Right ventricle myocardium inferior (tissue), 1 donor: ENCODE measurements around the gene CSN3. TPM values are rescaled to one million over a fixed set of nuclear protein-coding genes. Genes with fewer than 3 reads are reported as not detected.
"Not testable (repeated sequence)": the region's sequence is repeated elsewhere in the genome, so short reads cannot be mapped to it uniquely, and the experiment has no call there.

Experiments used
- ATAC-seq: fragments of 200-7000 bp; cut with Tn5 transposase; one replicate; pipeline ENCODE4 v1.9.1; 2020; ENCODE audit warnings: mild to moderate bottlenecking, moderate library complexity
- DNase-seq: peaks from one replicate; pipeline ENCODE4 v3.0.0; 2021; ENCODE audit errors: missing footprints
- intact Hi-C: fragments of 100-400 bp; cut with DNase I; formaldehyde crosslinking; loops from one replicate; pipeline ENCODE4 v1.11.0; 2022
- long read RNA-seq: library from polyadenylated mRNA; unstranded; transcript quantifications from one replicate; pipeline ENCODE4 v2.0.0, GENCODE V29; 2021
- total RNA-seq: library from RNA; stranded (reverse); fragmentation: NEBNext Ultra II Directional; extraction: Animal tissue kit (Norgen Biotek cat#: 25700); gene quantifications from one replicate; pipeline ENCODE4 v1.2.1, GENCODE V29; 2021
- donor health status: DM: no; HTN: yes; CAD: no; lungs with severe emphysema.

Gene CSN3
- not detected for total RNA-seq
- long read RNA-seq = 0 reads

GRCh38 chr4:70242297-70242696, at the start of gene CSN3:
Gene CSN3, plus strand, starts transcription at chr4:70242597. Its CDS starts 2,223 bp downstream, at chr4:70244820.
- ATAC-seq, intact Hi-C loops, DNase-seq: not testable (repeated sequence)

GRCh38 chr4:70192895-70193294, 49.5 kb upstream of the CSN3 start:
- ATAC-seq (no peak), DNase-seq (no peak)
- intact Hi-C loops = no loop called here

- DNase-seq = no peak
- intact Hi-C loops = no loop called here
- ATAC-seq = no peak
These were observed 47.0 kb upstream of the CSN3 start, which contains the start of gene ODAM for GRCh38 chr4:70195425-70195824. Gene ODAM, plus strand, starts transcription at chr4:70195725. Its CDS starts 819 bp downstream, at chr4:70196544.

- intact Hi-C loops = no loop called here
- DNase-seq (no peak), ATAC-seq (no peak)
These were observed 45.5 kb upstream of the CSN3 start for GRCh38 chr4:70196857-70197256.

GRCh38 chr4:70197842-70198241, 44.6 kb upstream of the CSN3 start:
- intact Hi-C loops = no loop called here
- DNase-seq (no peak), ATAC-seq (no peak)

GRCh38 chr4:70203601-70204000, 38.8 kb upstream of the CSN3 start:
- ATAC-seq (no peak), DNase-seq (no peak)
- intact Hi-C loops = no loop called here

- intact Hi-C loops, DNase-seq, ATAC-seq: not testable (repeated sequence)
These were observed 29.6 kb upstream of the CSN3 start for GRCh38 chr4:70212752-70213151.

- intact Hi-C loops, DNase-seq, ATAC-seq: not testable (repeated sequence)
These were observed 26.3 kb upstream of the CSN3 start for GRCh38 chr4:70216109-70216508.

- intact Hi-C loops, ATAC-seq, DNase-seq: not testable (repeated sequence)
These were observed 25.8 kb upstream of the CSN3 start for GRCh38 chr4:70216550-70216949.

GRCh38 chr4:70221389-70221788, 21.0 kb upstream of the CSN3 start:
- DNase-seq, ATAC-seq, intact Hi-C loops: not testable (repeated sequence)

GRCh38 chr4:70221818-70222217, 20.6 kb upstream of the CSN3 start:
- DNase-seq, intact Hi-C loops, ATAC-seq: not testable (repeated sequence)

GRCh38 chr4:70225824-70226223, 16.6 kb upstream of the CSN3 start, which contains the start of gene FDCSP:
Gene FDCSP, plus strand, starts transcription at chr4:70226124. Its CDS starts 5,071 bp downstream, at chr4:70231195.
- intact Hi-C loops = no loop called here
- DNase-seq (no peak), ATAC-seq (no peak)

GRCh38 chr4:70236125-70236524, 6.3 kb upstream of the CSN3 start:
- ATAC-seq = no peak
- intact Hi-C loops = no loop called here
- no peak for DNase-seq

GRCh38 chr4:70239131-70239883, 3.1 kb upstream of the CSN3 start:
- no peak for DNase-seq
- intact Hi-C loops = no loop called here
- no peak for ATAC-seq

GRCh38 chr4:70239884-70240591, 2.4 kb upstream of the CSN3 start:
- no peak for DNase-seq
- intact Hi-C loops = no loop called here
- ATAC-seq = no peak

- ATAC-seq (no peak), DNase-seq (no peak)
- intact Hi-C loops = no loop called here
These were observed 694 bp downstream of the CSN3 start for GRCh38 chr4:70243091-70243490.

GRCh38 chr4:70251250-70251944, 9.0 kb downstream of the CSN3 start:
- intact Hi-C loops = no loop called here
- ATAC-seq = no peak
- no peak for DNase-seq

GRCh38 chr4:70251945-70252277, 9.5 kb downstream of the CSN3 start:
- no peak for DNase-seq
- intact Hi-C loops = no loop called here
- ATAC-seq = no peak

- intact Hi-C loops = no loop called here
- ATAC-seq (no peak), DNase-seq (no peak)
These were observed 27.3 kb downstream of the CSN3 start for GRCh38 chr4:70269674-70270073.
